ENCODE measurements around the gene DYRK3.

- no peak for TF ChIP-seq MZF1 (tag by site-specific recombination; IDR thresholded peaks at IDR 0.05; ENCODE audit: borderline replicate concordance)
- TF ChIP-seq ZFP41 (tag by site-specific recombination; IDR thresholded peaks at IDR 0.05; ENCODE audit: borderline replicate concordance): no peak
These were observed 27.1 kb upstream of the DYRK3 start for GRCh38 chr1:206608108-206608698.
